Endothelial cell (in vitro differentiated cells): ENCODE results near the gene COQ8A. TPM values are rescaled to one million over a fixed set of nuclear protein-coding genes. Genes with fewer than 3 reads are reported as not detected.

Experiments
- DNase-seq: peaks from one replicate; pipeline ENCODE4 v3.0.0; 2021; ENCODE audit warnings: low spot score
- H3K27ac Mint-ChIP-seq: one replicate; pipeline ENCODE4 v1.8.0; 2021; ENCODE audit warnings: mixed read lengths, inconsistent platforms; ENCODE audit not compliant: unreplicated experiment
- H3K27me3 Mint-ChIP-seq: one replicate; pipeline ENCODE4 v1.8.0; 2021; ENCODE audit warnings: mild to moderate bottlenecking, moderate library complexity, mixed read lengths, inconsistent platforms; ENCODE audit not compliant: unreplicated experiment
- H3K36me3 Mint-ChIP-seq: one replicate; pipeline ENCODE4 v1.8.0; 2021; ENCODE audit warnings: mild to moderate bottlenecking, low read depth, mixed read lengths, inconsistent platforms; ENCODE audit not compliant: unreplicated experiment
- H3K4me1 Mint-ChIP-seq: one replicate; pipeline ENCODE4 v1.8.0; 2021; ENCODE audit warnings: mild to moderate bottlenecking, mixed read lengths, inconsistent platforms; ENCODE audit not compliant: unreplicated experiment
- H3K4me3 Mint-ChIP-seq: one replicate; pipeline ENCODE4 v1.8.0; 2021; ENCODE audit warnings: mild to moderate bottlenecking, mixed read lengths, inconsistent platforms; ENCODE audit not compliant: unreplicated experiment
- H3K9me3 Mint-ChIP-seq: one replicate; pipeline ENCODE4 v1.8.0; 2021; ENCODE audit warnings: mixed read lengths, inconsistent platforms; ENCODE audit not compliant: unreplicated experiment
- CTCF ChIP-seq: fragments of 200-600 bp; sonication (generic); IDR thresholded peaks from one replicate; pipeline ENCODE4 v1.5.0; 2021; ENCODE audit warnings: antibody characterized with exemption; ENCODE audit not compliant: unreplicated experiment
- total RNA-seq: library from RNA; stranded (reverse); fragmentation: NEBNext Ultra II Directional; extraction: Animal tissue kit (Norgen Biotek cat#: 25700); gene quantifications from one replicate; pipeline ENCODE4 v1.2.1, GENCODE V29; 2021; ENCODE audit not compliant: unreplicated experiment

COQ8A gene
- total RNA-seq, 1 donor from 2014 or later, result 22.7 TPM

- Mint-ChIP-seq H3K9me3 (peaks cover 4% of the 10 kb centered on the region), H3K27me3 (peaks cover 3% of the 10 kb centered on the region), H3K4me3 (no peak overlapping the region), H3K36me3 (peaks cover 9% of the 10 kb centered on the region), H3K27ac (no peak overlapping the region), H3K4me1 (peaks cover 40% of the 10 kb centered on the region)
- TF ChIP-seq CTCF, result no peak
- DNase-seq, result no peak
These were observed 10.2 kb downstream of the COQ8A start for GRCh38 chr1:226950316-226950715.

GRCh38 chr1:226950871-226951270, 10.8 kb downstream of the COQ8A start:
- no peak for TF ChIP-seq CTCF
- Mint-ChIP-seq H3K9me3 (peaks cover 4% of the 10 kb centered on the region), H3K27ac (no peak overlapping the region), H3K27me3 (peaks cover 3% of the 10 kb centered on the region), H3K4me3 (no peak overlapping the region), H3K4me1 (peaks cover 35% of the 10 kb centered on the region), H3K36me3 (peaks cover 9% of the 10 kb centered on the region)
- no peak for DNase-seq

- Mint-ChIP-seq H3K4me1 (peaks cover 28% of the 10 kb centered on the region), H3K27me3 (peaks cover 3% of the 10 kb centered on the region), H3K36me3 (peaks cover 9% of the 10 kb centered on the region), H3K27ac (no peak overlapping the region), H3K9me3 (peaks cover 4% of the 10 kb centered on the region), H3K4me3 (no peak overlapping the region)
- no peak for DNase-seq
- TF ChIP-seq CTCF, result no peak
These were observed 11.4 kb downstream of the COQ8A start for GRCh38 chr1:226951286-226952117.

- H3K4me1 Mint-ChIP-seq, result peaks cover 23% of the 10 kb centered on the region
- peaks cover 8% of the 10 kb centered on the region for H3K36me3 Mint-ChIP-seq
- no peak for DNase-seq
- no peak for TF ChIP-seq CTCF
- peaks cover 4% of the 10 kb centered on the region for H3K9me3 Mint-ChIP-seq
- no peak overlapping the region for H3K27ac Mint-ChIP-seq
- peaks cover 3% of the 10 kb centered on the region for H3K27me3 Mint-ChIP-seq
- no peak overlapping the region for H3K4me3 Mint-ChIP-seq
These were observed 12.0 kb downstream of the COQ8A start for GRCh38 chr1:226952118-226952441.

- Mint-ChIP-seq H3K4me3 (no peak overlapping the region), H3K9me3 (peaks cover 4% of the 10 kb centered on the region), H3K36me3 (peaks cover 16% of the 10 kb centered on the region), H3K4me1 (peaks cover 22% of the 10 kb centered on the region), H3K27me3 (peaks cover 11% of the 10 kb centered on the region), H3K27ac (no peak overlapping the region)
- no peak for TF ChIP-seq CTCF
- DNase-seq, result no peak
These were observed 13.2 kb downstream of the COQ8A start for GRCh38 chr1:226953175-226953800.
